Chondrocyte (in vitro differentiated cells): ENCODE measurements around the gene NLE1. TPM values are rescaled to one million over a fixed set of nuclear protein-coding genes. Genes with fewer than 3 reads are reported as not detected.
"Not testable (repeated sequence)": the region's sequence is repeated elsewhere in the genome, so short reads cannot be mapped to it uniquely, and the experiment has no call there.

ENCODE experiments used
- DNase-seq: peaks from one replicate; pipeline ENCODE4 v3.0.0; 2021; ENCODE audit warnings: mixed read lengths, low spot score
- H3K27ac Mint-ChIP-seq: one replicate; pipeline ENCODE4 v1.8.0; 2021; ENCODE audit warnings: mild to moderate bottlenecking, moderate library complexity, mixed read lengths; ENCODE audit not compliant: unreplicated experiment
- H3K27me3 Mint-ChIP-seq: 2 replicates; pipeline ENCODE4 v1.8.0; 2021; ENCODE audit warnings: low read depth, mixed read lengths
- H3K36me3 Mint-ChIP-seq: 2 replicates; pipeline ENCODE4 v1.8.0; 2021; ENCODE audit warnings: low read depth, mixed read lengths
- H3K4me1 Mint-ChIP-seq: 2 replicates; pipeline ENCODE4 v1.8.0; 2021; ENCODE audit warnings: low read depth, mild to moderate bottlenecking, mixed read lengths
- H3K4me3 Mint-ChIP-seq: one replicate; pipeline ENCODE4 v1.8.0; 2021; ENCODE audit warnings: mild to moderate bottlenecking, moderate library complexity, mixed read lengths; ENCODE audit not compliant: unreplicated experiment
- H3K9me3 Mint-ChIP-seq: 2 replicates; pipeline ENCODE4 v1.8.0; 2021; ENCODE audit warnings: low read depth, mixed read lengths
- total RNA-seq: library from RNA; stranded (reverse); gene quantifications from 3 replicates; pipeline ENCODE4 v1.2.1, GENCODE V29; 2021
- TF ChIP-seq, protein P1 (sequence below): fragments of 200-600 bp; sonication (generic); IDR thresholded peaks from 2 replicates; pipeline ENCODE4 v1.5.0; 2021; ENCODE audit warnings: antibody characterized with exemption, mild to moderate bottlenecking, moderate library complexity

NLE1 gene
- total RNA-seq, 1 donor from 2014 or later = 10.2 TPM

DNA sequence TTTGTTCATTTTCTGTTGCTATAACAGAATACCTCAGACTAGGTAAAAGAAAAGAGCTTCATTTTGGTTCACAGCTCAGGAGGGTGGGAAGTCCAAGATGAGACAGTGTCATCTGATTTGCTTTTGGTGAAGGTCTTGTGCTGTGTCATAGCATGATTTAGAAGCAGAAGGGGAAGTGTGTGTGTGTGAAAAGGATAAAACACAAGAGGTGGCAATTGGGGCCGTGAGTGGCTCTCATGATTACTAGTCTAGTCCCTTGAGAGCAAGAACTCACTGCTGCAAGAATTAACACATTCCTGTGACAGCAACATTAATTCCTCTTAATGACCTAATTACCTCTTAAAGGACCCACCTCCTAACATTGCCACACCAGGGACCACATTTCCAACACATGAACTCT lies 43.7 kb upstream of the NLE1 start:
- Mint-ChIP-seq H3K27me3 (peaks cover 8% of the 10 kb centered on the region), H3K4me3 (no peak overlapping the region), H3K4me1 (peaks cover 6% of the 10 kb centered on the region), H3K27ac (no peak overlapping the region), H3K36me3 (no peaks in the 10 kb centered on the region), H3K9me3 (no peaks in the 10 kb centered on the region)
- TF ChIP-seq, protein P1, sequence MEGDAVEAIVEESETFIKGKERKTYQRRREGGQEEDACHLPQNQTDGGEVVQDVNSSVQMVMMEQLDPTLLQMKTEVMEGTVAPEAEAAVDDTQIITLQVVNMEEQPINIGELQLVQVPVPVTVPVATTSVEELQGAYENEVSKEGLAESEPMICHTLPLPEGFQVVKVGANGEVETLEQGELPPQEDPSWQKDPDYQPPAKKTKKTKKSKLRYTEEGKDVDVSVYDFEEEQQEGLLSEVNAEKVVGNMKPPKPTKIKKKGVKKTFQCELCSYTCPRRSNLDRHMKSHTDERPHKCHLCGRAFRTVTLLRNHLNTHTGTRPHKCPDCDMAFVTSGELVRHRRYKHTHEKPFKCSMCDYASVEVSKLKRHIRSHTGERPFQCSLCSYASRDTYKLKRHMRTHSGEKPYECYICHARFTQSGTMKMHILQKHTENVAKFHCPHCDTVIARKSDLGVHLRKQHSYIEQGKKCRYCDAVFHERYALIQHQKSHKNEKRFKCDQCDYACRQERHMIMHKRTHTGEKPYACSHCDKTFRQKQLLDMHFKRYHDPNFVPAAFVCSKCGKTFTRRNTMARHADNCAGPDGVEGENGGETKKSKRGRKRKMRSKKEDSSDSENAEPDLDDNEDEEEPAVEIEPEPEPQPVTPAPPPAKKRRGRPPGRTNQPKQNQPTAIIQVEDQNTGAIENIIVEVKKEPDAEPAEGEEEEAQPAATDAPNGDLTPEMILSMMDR = no peak
- DNase-seq = no peak

DNA sequence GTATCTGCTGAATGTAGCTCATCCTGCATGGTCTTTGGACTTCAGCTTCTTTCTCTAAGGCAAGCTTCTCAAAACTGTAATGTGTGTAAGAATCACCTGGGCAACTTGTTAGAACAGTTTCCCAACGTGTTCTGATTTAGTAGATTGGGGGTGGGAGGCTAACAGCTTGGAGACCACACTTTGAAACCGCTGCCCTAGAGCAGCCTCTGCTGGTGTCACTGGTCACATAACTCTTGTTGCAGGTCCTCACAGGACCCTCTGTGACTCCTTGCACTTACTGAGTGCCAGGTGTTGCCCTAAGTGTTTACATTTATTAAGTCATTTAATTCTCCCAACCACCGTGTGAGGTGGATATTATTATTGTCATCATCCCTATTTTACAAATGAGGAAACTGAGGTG lies 42.2 kb upstream of the NLE1 start:
- no peaks in the 10 kb centered on the region for H3K36me3 Mint-ChIP-seq
- H3K4me3 Mint-ChIP-seq = no peak overlapping the region
- H3K27ac Mint-ChIP-seq = no peak overlapping the region
- TF ChIP-seq, protein P1 = no peak
- DNase-seq = no peak
- H3K4me1 Mint-ChIP-seq = peaks cover 6% of the 10 kb centered on the region
- peaks cover 8% of the 10 kb centered on the region for H3K27me3 Mint-ChIP-seq
- no peaks in the 10 kb centered on the region for H3K9me3 Mint-ChIP-seq

DNA sequence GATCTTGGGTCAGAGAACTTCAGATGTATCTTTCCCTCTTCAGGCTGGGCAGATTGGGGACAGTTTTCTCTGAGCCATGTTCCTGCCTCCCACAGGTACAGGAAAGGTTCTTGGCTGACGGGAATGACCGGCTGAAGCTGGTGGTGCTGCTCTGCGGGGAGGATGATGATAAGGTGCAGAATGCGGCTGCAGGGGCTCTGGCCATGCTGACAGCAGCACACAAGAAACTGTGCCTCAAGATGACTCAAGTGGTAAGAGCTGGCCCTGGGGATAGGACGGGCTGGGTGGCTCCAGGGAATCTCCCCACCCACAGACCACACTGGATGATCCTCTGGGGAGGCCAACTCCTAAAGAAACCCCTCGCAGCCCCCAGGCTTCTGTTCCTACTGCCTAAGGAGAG lies 41.2 kb upstream of the NLE1 start:
- no peak for DNase-seq
- H3K27me3 Mint-ChIP-seq = peaks cover 8% of the 10 kb centered on the region
- TF ChIP-seq, protein P1 = no peak
- H3K9me3 Mint-ChIP-seq = no peaks in the 10 kb centered on the region
- peaks cover 6% of the 10 kb centered on the region for H3K4me1 Mint-ChIP-seq
- H3K36me3 Mint-ChIP-seq = no peaks in the 10 kb centered on the region
- H3K4me3 Mint-ChIP-seq = no peak overlapping the region
- no peak overlapping the region for H3K27ac Mint-ChIP-seq

DNA sequence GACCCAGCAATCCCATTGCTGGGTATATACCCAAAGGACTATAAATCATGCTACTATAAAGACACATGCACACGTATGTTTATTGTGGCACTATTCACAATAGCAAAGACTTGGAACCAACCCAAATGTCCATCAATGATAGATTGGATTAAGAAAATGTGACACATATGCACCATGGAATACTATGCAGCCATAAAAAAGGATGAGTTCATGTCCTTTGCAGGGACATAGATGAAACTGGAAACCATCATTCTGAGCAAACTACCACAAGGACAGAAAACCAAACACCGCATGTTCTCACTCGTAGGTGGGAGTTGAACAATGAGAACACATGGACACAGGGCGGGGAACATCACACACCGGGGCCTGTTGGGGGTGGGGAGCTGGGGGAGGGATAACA lies 37.3 kb upstream of the NLE1 start:
- not testable (repeated sequence) for H3K9me3 Mint-ChIP-seq, H3K27ac Mint-ChIP-seq, H3K4me3 Mint-ChIP-seq, DNase-seq, H3K36me3 Mint-ChIP-seq, H3K4me1 Mint-ChIP-seq
- H3K27me3 Mint-ChIP-seq = peaks cover 14% of the 10 kb centered on the region

DNA sequence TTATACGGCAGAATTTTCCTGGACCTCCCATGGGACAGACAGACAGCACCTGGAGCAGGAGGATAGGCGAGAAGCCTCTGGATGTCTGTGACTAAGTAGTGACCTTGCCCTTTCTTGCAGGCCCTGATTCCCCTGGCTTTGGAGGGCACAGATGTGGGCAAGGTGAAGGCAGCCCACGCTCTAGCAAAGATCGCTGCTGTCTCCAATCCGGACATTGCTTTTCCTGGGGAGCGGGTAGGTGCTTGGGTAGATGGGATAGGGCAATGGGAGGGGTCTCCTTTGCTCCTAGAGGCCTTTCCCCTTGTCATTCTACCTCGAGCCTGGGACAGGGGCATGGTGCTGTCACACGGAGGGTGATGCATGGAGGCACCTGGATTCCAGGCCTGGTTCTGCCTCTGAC lies 34.8 kb upstream of the NLE1 start:
- Mint-ChIP-seq H3K9me3 (no peaks in the 10 kb centered on the region), H3K4me3 (no peak overlapping the region), H3K36me3 (no peaks in the 10 kb centered on the region), H3K27me3 (peaks cover 6% of the 10 kb centered on the region), H3K27ac (no peak overlapping the region), H3K4me1 (no peaks in the 10 kb centered on the region)
- no peak for DNase-seq
- TF ChIP-seq, protein P1 = no peak

DNA sequence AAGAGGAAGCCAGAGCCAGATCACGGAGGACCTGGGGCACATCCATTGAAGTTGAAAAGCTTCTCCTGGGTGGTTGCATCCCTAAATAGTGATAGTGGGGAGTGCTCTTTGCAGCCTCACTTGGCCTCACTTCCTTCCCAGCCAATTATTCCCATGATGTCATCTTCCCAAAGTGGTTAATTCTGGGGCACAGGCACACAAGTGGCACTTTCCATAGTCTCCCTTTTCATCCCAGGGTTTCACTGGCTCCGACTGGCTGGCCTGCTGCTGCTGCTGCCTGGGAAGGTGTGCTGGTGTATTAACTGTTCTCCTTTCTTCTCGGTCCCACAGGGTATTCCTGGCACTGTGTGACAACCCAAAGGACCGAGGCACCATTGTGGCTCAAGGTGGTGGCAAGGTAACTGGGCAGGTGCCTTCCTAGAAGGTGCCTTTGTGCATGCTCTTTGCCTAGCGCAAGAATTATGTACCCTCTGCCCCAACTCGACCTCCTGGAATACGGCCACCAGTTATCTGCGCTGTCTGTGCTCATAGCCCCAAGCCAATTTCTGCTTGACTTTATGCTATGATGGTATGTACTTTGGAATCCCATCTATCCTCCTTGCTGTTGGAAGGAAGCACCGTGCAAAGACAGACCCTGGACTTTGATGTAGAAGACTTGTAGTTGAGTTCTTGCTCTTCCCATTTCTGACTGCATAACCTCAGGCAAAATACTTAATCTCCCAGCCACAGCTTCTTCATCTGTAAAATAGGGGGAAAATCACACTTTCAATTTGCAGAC lies 33.7 kb upstream of the NLE1 start:
- Mint-ChIP-seq H3K27ac (no peak overlapping the region), H3K27me3 (peaks cover 6% of the 10 kb centered on the region), H3K4me3 (no peak overlapping the region), H3K36me3 (no peaks in the 10 kb centered on the region), H3K9me3 (no peaks in the 10 kb centered on the region), H3K4me1 (no peaks in the 10 kb centered on the region)
- TF ChIP-seq, protein P1 = no peak
- no peak for DNase-seq
